Naive B cell (primary cell): ENCODE data around the gene LDHD. TPM values are rescaled to one million over a fixed set of nuclear protein-coding genes. Genes with fewer than 3 reads are reported as not detected.

Experiments used
- ATAC-seq, 2 donors: fragments of 150-1000 bp; cut with Tn5 transposase; 2 replicates each; pipeline ENCODE4 v1.10.0; 2021; ENCODE audit warnings: low read depth in 2 of 2, mild to moderate bottlenecking in 2 of 2, moderate library complexity in 2 of 2
- DNase-seq: peaks from one replicate; pipeline ENCODE4 v3.0.0; 2022
- H3K27ac Mint-ChIP-seq, 6 donors: one replicate each; pipeline ENCODE4 v1.8.0; 2020 to 2022; ENCODE audit warnings: mild to moderate bottlenecking in 6 of 6, mixed read lengths in 6 of 6, moderate library complexity in 5 of 6, inconsistent platforms in 2 of 6
- H3K27me3 Mint-ChIP-seq, 3 donors: one replicate each; pipeline ENCODE4 v1.8.0; 2021 to 2022; ENCODE audit warnings: mixed read lengths in 3 of 3, mild to moderate bottlenecking in 1 of 3
- H3K36me3 Mint-ChIP-seq, 2 donors: one replicate each; pipeline ENCODE4 v1.8.0; 2020 to 2022; ENCODE audit warnings: mixed read lengths in 2 of 2, inconsistent platforms in 1 of 2, mild to moderate bottlenecking in 1 of 2
- H3K4me1 Mint-ChIP-seq, 3 donors: one replicate each; pipeline ENCODE4 v1.8.0; 2020 to 2022; ENCODE audit warnings: mixed read lengths in 3 of 3, inconsistent platforms in 1 of 3, mild to moderate bottlenecking in 1 of 3, moderate library complexity in 1 of 3
- H3K4me3 Mint-ChIP-seq, 8 donors: one replicate each; pipeline ENCODE4 v1.8.0; 2020 to 2022; ENCODE audit warnings: mild to moderate bottlenecking in 8 of 8, mixed read lengths in 8 of 8, moderate library complexity in 8 of 8, inconsistent platforms in 2 of 8
- H3K9me3 Mint-ChIP-seq, 7 donors: one replicate each; pipeline ENCODE4 v1.8.0; 2020 to 2022; ENCODE audit warnings: mixed read lengths in 7 of 7, mild to moderate bottlenecking in 5 of 7, inconsistent platforms in 2 of 7, moderate library complexity in 1 of 7
- polyA plus RNA-seq, 6 donors: library from polyadenylated mRNA; unstranded; fragments of 300-500 nt; fragmentation: Illumina TruSeq; gene quantifications; one replicate each; pipeline ENCODE4 v1.2.3, GENCODE V29; 2021; ENCODE audit warnings: low read depth in 6 of 6

The LDHD gene
- polyA plus RNA-seq, 6 donors from 2014 or later, result not detected

GRCh38 chr16:75102595-75102994 lies 14.0 kb downstream of the LDHD start:
- no peak for DNase-seq
- H3K4me1 Mint-ChIP-seq, result peaks cover 13 to 33% (median 24%) of the 10 kb centered on the region in 3 donors
- no peak overlapping the region for H3K27ac Mint-ChIP-seq
- H3K4me3 Mint-ChIP-seq, result no peak overlapping the region
- peaks cover 0 to 7% (median 4%) of the 10 kb centered on the region in 7 donors for H3K9me3 Mint-ChIP-seq
- peaks cover 6 to 10% of the 10 kb centered on the region in 2 donors for H3K36me3 Mint-ChIP-seq
- ATAC-seq, result no peak
- peaks cover 61 to 73% (median 71%) of the 10 kb centered on the region in 3 donors for H3K27me3 Mint-ChIP-seq

DNA sequence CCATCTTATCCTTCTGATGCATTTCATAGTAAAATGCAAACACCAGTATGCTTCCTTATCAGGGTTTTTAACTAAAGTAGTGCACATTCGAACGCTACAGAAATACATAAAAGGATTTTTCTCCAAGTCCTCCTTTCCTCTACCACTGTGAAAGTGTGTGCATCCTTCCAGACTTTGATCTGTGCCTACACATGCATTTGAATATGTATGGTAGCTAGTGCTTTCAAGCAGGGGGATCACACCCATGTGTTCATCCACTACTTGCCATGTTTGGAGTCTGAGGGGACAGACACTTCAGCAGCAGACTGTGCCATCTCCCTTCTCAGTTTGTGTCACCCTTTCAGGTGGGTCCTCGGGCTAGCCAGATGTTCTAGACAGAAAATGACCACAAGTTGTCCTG lies 14.9 kb downstream of the LDHD start:
- peaks cover 6 to 10% of the 10 kb centered on the region in 2 donors for H3K36me3 Mint-ChIP-seq
- peaks cover 0 to 7% (median 4%) of the 10 kb centered on the region in 7 donors for H3K9me3 Mint-ChIP-seq
- no peak for ATAC-seq
- H3K27me3 Mint-ChIP-seq, result peaks cover 52 to 71% (median 64%) of the 10 kb centered on the region in 3 donors
- no peak overlapping the region for H3K4me3 Mint-ChIP-seq
- peaks cover 10 to 33% (median 24%) of the 10 kb centered on the region in 3 donors for H3K4me1 Mint-ChIP-seq
- H3K27ac Mint-ChIP-seq, result no peak overlapping the region
- no peak for DNase-seq

GRCh38 chr16:75100603-75100990 lies 16.0 kb downstream of the LDHD start:
- peaks cover 6 to 10% of the 10 kb centered on the region in 2 donors for H3K36me3 Mint-ChIP-seq
- peaks cover 0 to 7% (median 4%) of the 10 kb centered on the region in 7 donors for H3K9me3 Mint-ChIP-seq
- peaks cover 48 to 63% (median 61%) of the 10 kb centered on the region in 3 donors for H3K27me3 Mint-ChIP-seq
- H3K4me1 Mint-ChIP-seq, result peaks cover 10 to 29% (median 21%) of the 10 kb centered on the region in 3 donors
- no peak for DNase-seq
- no peak overlapping the region for H3K4me3 Mint-ChIP-seq
- no peak overlapping the region for H3K27ac Mint-ChIP-seq
- no peak for ATAC-seq

GRCh38 chr16:75099738-75100602 lies 16.6 kb downstream of the LDHD start:
- peaks cover 5 to 23% (median 17%) of the 10 kb centered on the region in 3 donors for H3K4me1 Mint-ChIP-seq
- DNase-seq, result no peak
- peaks cover 6 to 10% of the 10 kb centered on the region in 2 donors for H3K36me3 Mint-ChIP-seq
- peak overlapping the region in 1 of 8 donors; percentile 33 for H3K4me3 Mint-ChIP-seq
- ATAC-seq, result no peak
- H3K9me3 Mint-ChIP-seq, result peaks cover 0 to 7% (median 4%) of the 10 kb centered on the region in 7 donors
- H3K27me3 Mint-ChIP-seq, result peaks cover 48 to 57% (median 56%) of the 10 kb centered on the region in 3 donors
- peak overlapping the region in 2 of 6 donors; percentile 25 to 42 for H3K27ac Mint-ChIP-seq

DNA sequence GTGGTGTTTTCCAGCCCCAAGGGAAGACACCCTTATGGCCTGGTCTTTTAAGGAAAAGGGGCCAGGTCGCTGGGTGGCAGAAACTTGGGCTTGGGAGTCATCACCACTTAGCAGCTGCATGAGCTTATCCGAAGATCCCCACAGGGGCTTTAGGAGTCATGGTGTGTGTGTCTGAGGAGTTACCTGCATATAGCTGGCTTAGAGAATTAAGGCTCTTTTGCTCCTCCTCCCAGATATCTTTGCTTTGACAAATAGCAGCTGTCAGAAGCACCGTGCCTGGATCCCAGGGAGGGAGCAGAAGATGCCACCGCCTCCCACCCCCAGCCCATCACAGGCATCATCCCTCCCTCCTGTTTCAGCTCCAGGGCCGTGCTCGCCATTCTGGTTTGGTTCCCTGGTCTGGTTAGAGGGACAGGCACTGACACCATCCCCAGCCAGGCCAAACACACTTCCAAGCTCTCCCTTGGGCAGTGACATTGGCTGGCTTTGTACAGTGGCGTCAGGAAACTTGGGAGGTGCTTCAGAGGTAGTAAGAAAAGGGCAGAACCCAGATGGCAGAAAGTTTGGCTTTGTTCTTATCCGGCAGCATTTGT lies 17.4 kb downstream of the LDHD start:
- peaks cover 5 to 18% (median 17%) of the 10 kb centered on the region in 3 donors for H3K4me1 Mint-ChIP-seq
- H3K27ac Mint-ChIP-seq, result peak overlapping the region in 1 of 6 donors; percentile 34
- ATAC-seq (no peak), DNase-seq (no peak)
- H3K9me3 Mint-ChIP-seq, result peaks cover 0 to 3% (median 3%) of the 10 kb centered on the region in 7 donors
- peaks cover 3 to 4% of the 10 kb centered on the region in 2 donors for H3K36me3 Mint-ChIP-seq
- H3K4me3 Mint-ChIP-seq, result no peak overlapping the region
- peaks cover 45 to 55% (median 49%) of the 10 kb centered on the region in 3 donors for H3K27me3 Mint-ChIP-seq

DNA sequence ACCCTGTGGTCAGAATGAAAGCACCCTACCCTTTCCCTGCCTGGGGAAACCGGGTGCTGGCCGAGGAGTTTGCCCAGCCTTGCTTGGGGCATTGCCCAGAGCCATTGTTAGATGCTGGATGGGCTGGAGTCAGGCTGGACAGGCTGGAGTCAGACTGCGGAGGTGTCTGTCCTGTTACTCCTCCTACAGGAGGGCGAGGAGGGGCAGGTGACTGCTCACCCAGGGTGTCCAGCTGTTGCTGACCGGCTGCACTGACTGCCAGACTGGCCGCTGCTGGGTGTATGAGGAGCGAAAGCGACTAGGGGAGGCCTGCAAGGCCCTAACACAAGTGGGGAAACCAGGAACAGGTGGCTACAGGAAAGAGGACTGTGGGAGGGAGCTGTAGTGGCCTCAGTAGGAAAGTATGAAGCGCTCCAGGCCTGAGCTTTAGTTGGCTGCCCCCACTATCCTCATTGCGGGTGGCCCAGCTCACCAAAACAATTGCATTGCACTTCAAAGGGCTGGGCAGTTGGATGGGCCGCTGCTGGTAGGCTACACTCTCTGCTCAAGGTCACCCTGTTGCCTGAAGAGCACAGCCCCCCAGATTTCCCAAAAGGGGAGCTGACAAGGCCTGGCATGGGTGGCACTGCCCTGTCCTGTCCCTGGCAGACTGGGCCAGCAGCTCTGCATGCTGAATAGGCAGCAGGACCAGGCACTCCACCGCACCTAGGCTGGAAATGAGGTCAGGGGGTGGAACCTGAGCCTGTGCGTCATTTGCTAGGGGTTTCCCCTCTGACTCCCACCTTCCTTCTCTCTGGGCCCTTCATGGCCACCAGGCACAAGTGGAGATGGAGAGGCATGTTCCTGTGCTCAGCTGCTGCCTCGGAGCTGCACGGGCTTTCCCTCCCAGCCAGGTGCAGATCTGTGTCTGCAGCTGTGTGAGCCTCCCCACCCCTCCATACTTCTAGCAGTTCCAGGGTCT lies 18.4 kb downstream of the LDHD start:
- peak; percentile 55 to 61 for ATAC-seq
- DNase-seq, result no peak
- no peaks in the 10 kb centered on the region for H3K36me3 Mint-ChIP-seq
- H3K27ac Mint-ChIP-seq, result no peak overlapping the region
- H3K4me1 Mint-ChIP-seq, result peaks cover 8 to 18% (median 17%) of the 10 kb centered on the region in 3 donors
- no peak overlapping the region for H3K4me3 Mint-ChIP-seq
- H3K9me3 Mint-ChIP-seq, result no peaks in the 10 kb centered on the region
- H3K27me3 Mint-ChIP-seq, result peaks cover 38 to 50% (median 49%) of the 10 kb centered on the region in 3 donors

- peaks cover 28 to 45% (median 40%) of the 10 kb centered on the region in 3 donors for H3K27me3 Mint-ChIP-seq
- H3K4me3 Mint-ChIP-seq, result no peak overlapping the region
- DNase-seq (no peak), ATAC-seq (no peak)
- no peaks in the 10 kb centered on the region for H3K9me3 Mint-ChIP-seq
- H3K36me3 Mint-ChIP-seq, result no peaks in the 10 kb centered on the region
- no peak overlapping the region for H3K27ac Mint-ChIP-seq
- H3K4me1 Mint-ChIP-seq, result peaks cover 8 to 18% (median 17%) of the 10 kb centered on the region in 3 donors
These were observed 19.3 kb downstream of the LDHD start for GRCh38 chr16:75097191-75097761.

- no peak overlapping the region for H3K27ac Mint-ChIP-seq
- ATAC-seq, result no peak
These were observed 19.9 kb downstream of the LDHD start for GRCh38 chr16:75096656-75097055.

DNA sequence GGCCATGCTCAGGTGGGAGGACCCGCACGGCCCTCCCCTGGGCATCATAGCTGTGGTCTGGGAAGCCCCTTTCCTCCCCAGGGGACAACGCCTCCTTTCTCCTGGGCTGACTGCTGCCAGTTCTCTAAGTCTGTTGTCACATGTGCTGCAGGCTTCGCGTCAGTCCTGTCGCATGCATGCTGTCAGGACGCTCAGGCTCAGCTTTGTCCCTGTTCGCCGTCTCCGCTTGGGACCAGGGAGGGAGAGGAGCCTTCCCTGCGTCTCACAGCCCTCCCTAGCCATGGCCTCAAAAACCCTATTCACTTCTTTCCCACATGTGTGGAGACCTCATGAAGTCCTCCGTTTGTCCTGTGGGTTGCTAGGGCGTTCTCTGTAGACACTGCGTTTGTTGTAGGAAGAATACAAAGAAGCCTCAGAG lies 21.4 kb downstream of the LDHD start:
- no peak for DNase-seq
- Mint-ChIP-seq H3K27me3 (peaks cover 18 to 36% (median 31%) of the 10 kb centered on the region in 3 donors), H3K4me3 (no peak overlapping the region), H3K4me1 (peaks cover 6 to 17% (median 14%) of the 10 kb centered on the region in 3 donors), H3K36me3 (no peaks in the 10 kb centered on the region), H3K9me3 (no peaks in the 10 kb centered on the region), H3K27ac (peak overlapping the region in 1 of 6 donors; percentile 11)
- ATAC-seq, result no peak

More at GRCh38 chr16:75096656-75097055, 19.9 kb downstream of the LDHD start:
- DNase-seq, result no peak
- H3K36me3 Mint-ChIP-seq, result no peaks in the 10 kb centered on the region
- no peak overlapping the region for H3K4me3 Mint-ChIP-seq
- no peaks in the 10 kb centered on the region for H3K9me3 Mint-ChIP-seq
- H3K27me3 Mint-ChIP-seq, result peaks cover 22 to 44% (median 35%) of the 10 kb centered on the region in 3 donors
- H3K4me1 Mint-ChIP-seq, result peaks cover 8 to 18% (median 17%) of the 10 kb centered on the region in 3 donors

- DNase-seq (no peak), ATAC-seq (no peak)
- Mint-ChIP-seq H3K9me3 (no peaks in the 10 kb centered on the region), H3K36me3 (no peaks in the 10 kb centered on the region), H3K27ac (no peak overlapping the region), H3K4me1 (peaks cover 3 to 5% (median 3%) of the 10 kb centered on the region in 3 donors), H3K4me3 (no peak overlapping the region), H3K27me3 (peaks cover 18 to 32% (median 30%) of the 10 kb centered on the region in 3 donors)
These were observed 22.7 kb downstream of the LDHD start for GRCh38 chr16:75093598-75094540.

GRCh38 chr16:75092777-75093176 lies 23.8 kb downstream of the LDHD start:
- DNase-seq (no peak), ATAC-seq (no peak)
- no peaks in the 10 kb centered on the region for H3K36me3 Mint-ChIP-seq
- peaks cover 0 to 6% (median 0%) of the 10 kb centered on the region in 3 donors for H3K4me1 Mint-ChIP-seq
- H3K27me3 Mint-ChIP-seq, result peaks cover 29 to 38% (median 31%) of the 10 kb centered on the region in 3 donors
- H3K9me3 Mint-ChIP-seq, result no peaks in the 10 kb centered on the region
- no peak overlapping the region for H3K4me3 Mint-ChIP-seq
- H3K27ac Mint-ChIP-seq, result peak overlapping the region in 1 of 6 donors; percentile 67
